IMR-90 (cell line): ENCODE results near the gene JMJD6. TPM values are rescaled to one million over a fixed set of nuclear protein-coding genes. Genes with fewer than 3 reads are reported as not detected.
A peak's percentile ranks its signal among the peaks of the same experiment; 100 is the strongest.

Experiments used
- ATAC-seq: fragments of 200-7000 bp; cut with Tn5 transposase; 2 replicates; pipeline ENCODE4 v1.9.1; 2020; ENCODE audit warnings: low read depth, mild to moderate bottlenecking, moderate library complexity
- BruUV-seq: library from RNA; stranded (reverse); fragments of 400-500 nt; replicated peaks from 2 replicates; lab custom pipeline; 2021; lab: Mats Ljungman, UMichigan
- CTCF ChIA-PET: fragments of 300-600 bp; formaldehyde crosslinking; extraction: SDS; loops from one replicate; lab custom pipeline; 2021; ENCODE audit warnings: antibody characterized with exemption; lab: Yijun Ruan, JAX
- POLR2A ChIA-PET: fragments of 300-600 bp; sonication (Branson Sonifier 250); formaldehyde crosslinking; loops from one replicate; lab custom pipeline; 2022; ENCODE audit warnings: antibody characterized with exemption; ENCODE audit not compliant: unreplicated experiment; lab: Charles Lee
- DNase-seq: peaks from one replicate; pipeline ENCODE4 v3.0.0; 2013
- H2AFZ ChIP-seq: replicated peaks from 2 replicates; pipeline ENCODE3; 2013; ENCODE audit warnings: low read length, mild to moderate bottlenecking; ENCODE audit not compliant: poor library complexity
- H2AK5ac ChIP-seq: 2 replicates; pipeline ENCODE4 v1.6.1; 2013; ENCODE audit warnings: low read depth, low read length, inconsistent platforms
- H2AK9ac ChIP-seq: replicated peaks from 2 replicates; pipeline ENCODE3; 2013; ENCODE audit warnings: mild to moderate bottlenecking, low read depth, low read length, moderate library complexity; ENCODE audit not compliant: poor library complexity
- H2BK120ac ChIP-seq: 2 replicates; pipeline ENCODE4 v1.6.1; 2013; ENCODE audit warnings: low read depth, low read length, inconsistent platforms
- H2BK15ac ChIP-seq: 3 replicates; pipeline ENCODE4 v1.6.1; 2013; ENCODE audit warnings: low read depth, low read length, inconsistent platforms
- H2BK20ac ChIP-seq: 2 replicates; pipeline ENCODE4 v1.6.1; 2013; ENCODE audit warnings: low read depth, mild to moderate bottlenecking, inconsistent platforms, low read length, moderate library complexity
- H2BK5ac ChIP-seq: 2 replicates; pipeline ENCODE4 v1.6.1; 2013; ENCODE audit warnings: mild to moderate bottlenecking, low read depth, low read length, inconsistent platforms; ENCODE audit not compliant: poor library complexity, severe bottlenecking
- H3K14ac ChIP-seq: replicated peaks from 2 replicates; pipeline ENCODE4 v1.6.1; 2013; ENCODE audit warnings: low read depth, low read length, inconsistent platforms
- H3K18ac ChIP-seq: 2 replicates; pipeline ENCODE4 v1.6.1; 2013; ENCODE audit warnings: low read depth, low read length, control low read depth
- H3K23ac ChIP-seq: 2 replicates; pipeline ENCODE4 v1.6.1; 2013; ENCODE audit warnings: low read depth, low read length, inconsistent platforms
- H3K27ac ChIP-seq: 2 replicates; pipeline ENCODE4 v1.5.1; 2013; ENCODE audit warnings: mild to moderate bottlenecking, control low read depth, low read length; ENCODE audit not compliant: insufficient read depth
- H3K27me3 ChIP-seq: 2 replicates; pipeline ENCODE4 v1.6.1; 2013; ENCODE audit warnings: low read length; ENCODE audit not compliant: control insufficient read depth, insufficient read depth
- H3K36me3 ChIP-seq: 2 replicates; pipeline ENCODE4 v1.6.1; 2013; ENCODE audit warnings: low read length, mixed read lengths; ENCODE audit not compliant: control insufficient read depth, insufficient read depth
- H3K4ac ChIP-seq: 2 replicates; pipeline ENCODE4 v1.6.1; 2013; ENCODE audit warnings: low read depth, low read length, inconsistent platforms
- H3K4me1 ChIP-seq: 2 replicates; pipeline ENCODE4 v1.6.1; 2013; ENCODE audit warnings: low read length, mixed read lengths; ENCODE audit not compliant: control insufficient read depth, insufficient read depth
- H3K4me2 ChIP-seq: 2 replicates; pipeline ENCODE4 v1.6.1; 2013; ENCODE audit warnings: low read depth, mild to moderate bottlenecking, control low read depth, low read length, moderate library complexity
- H3K4me3 ChIP-seq: 2 replicates; pipeline ENCODE4 v1.5.1; 2013; ENCODE audit warnings: low read depth, mild to moderate bottlenecking, control low read depth, low read length, moderate library complexity; ENCODE audit not compliant: insufficient read depth
- H3K56ac ChIP-seq: 2 replicates; pipeline ENCODE4 v1.6.1; 2013; ENCODE audit warnings: low read length, inconsistent platforms; ENCODE audit not compliant: insufficient read depth; ENCODE audit errors: extremely low read depth
- H3K79me1 ChIP-seq, 2 experiments: 2 replicates each; pipeline ENCODE4 v1.6.1; 2013; ENCODE audit warnings: low read length in 2 of 2, inconsistent platforms in 1 of 2, low read depth in 1 of 2
- H3K9ac ChIP-seq: 2 replicates; pipeline ENCODE4 v1.6.1; 2013; ENCODE audit warnings: low read depth, low read length, control low read depth
- H3K9me1 ChIP-seq: 2 replicates; pipeline ENCODE4 v1.6.1; 2013; ENCODE audit warnings: low read length, inconsistent platforms; ENCODE audit not compliant: insufficient read depth
- H3K9me3 ChIP-seq: 2 replicates; pipeline ENCODE4 v1.6.1; 2013; ENCODE audit warnings: low read length; ENCODE audit not compliant: control insufficient read depth, insufficient read depth
- H4K20me1 ChIP-seq: 2 replicates; pipeline ENCODE4 v1.6.1; 2013; ENCODE audit warnings: low read length, inconsistent platforms; ENCODE audit not compliant: insufficient read depth
- H4K5ac ChIP-seq: 2 replicates; pipeline ENCODE4 v1.6.1; 2013; ENCODE audit warnings: mild to moderate bottlenecking, low read depth, low read length, control low read depth
- H4K8ac ChIP-seq, 2 experiments: 2 replicates each; pipeline ENCODE4 v1.6.1; 2013; ENCODE audit warnings: low read depth in 2 of 2, low read length in 2 of 2, control low read depth in 1 of 2, inconsistent platforms in 1 of 2
- H4K91ac ChIP-seq: 2 replicates; pipeline ENCODE4 v1.6.1; 2013; ENCODE audit warnings: low read depth, low read length, inconsistent platforms; ENCODE audit not compliant: insufficient read depth
- BHLHE40 ChIP-seq: fragments of 150-350 bp; IDR thresholded peaks from 2 replicates; pipeline ENCODE4 v1.6.1; 2016; ENCODE audit warnings: mild to moderate bottlenecking, low read depth, low read length
- CEBPB ChIP-seq: IDR thresholded peaks from 2 replicates; pipeline ENCODE4 v1.6.1; 2012; ENCODE audit warnings: low read depth, low read length, improper control_type of control experiment
- CHD1 ChIP-seq: IDR thresholded peaks from 2 replicates; pipeline ENCODE4 v1.6.1; 2012; ENCODE audit warnings: low read depth, low read length, improper control_type of control experiment
- MAFK ChIP-seq: IDR thresholded peaks from 2 replicates; pipeline ENCODE4 v1.6.1; 2012; ENCODE audit warnings: low read depth, low read length, improper control_type of control experiment
- MAZ ChIP-seq: IDR thresholded peaks from 2 replicates; pipeline ENCODE4 v1.6.1; 2012; ENCODE audit warnings: low read depth, mild to moderate bottlenecking, low read length, improper control_type of control experiment, moderate library complexity, borderline replicate concordance
- POLR2A ChIP-seq: IDR thresholded peaks from 2 replicates; pipeline ENCODE4 v1.6.1; 2012; ENCODE audit warnings: mild to moderate bottlenecking, low read depth, low read length
- RAD21 ChIP-seq: IDR thresholded peaks from 2 replicates; pipeline ENCODE4 v1.6.1; 2012; ENCODE audit warnings: low read length, improper control_type of control experiment
- RFX5 ChIP-seq: IDR thresholded peaks from 2 replicates; pipeline ENCODE4 v1.8.0; 2012; ENCODE audit warnings: low read depth, mild to moderate bottlenecking, low read length, moderate library complexity
- SMC3 ChIP-seq: fragments of 150-350 bp; IDR thresholded peaks from 2 replicates; pipeline ENCODE4 v1.6.1; 2016; ENCODE audit warnings: low read depth, mild to moderate bottlenecking, antibody characterized with exemption, low read length, moderate library complexity
- USF2 ChIP-seq: fragments of 150-350 bp; IDR thresholded peaks from 2 replicates; pipeline ENCODE4 v1.6.1; 2017; ENCODE audit warnings: mild to moderate bottlenecking, antibody characterized with exemption, low read length, low read depth
- WGBS, 2 experiments: methylation state at CpG; one replicate each; pipeline versions ENCODE4 v1.1.5 to v1.1.7; 2013; ENCODE audit warnings: missing lambda C conversion rate in 2 of 2; ENCODE audit not compliant: insufficient read length in 1 of 2; ENCODE audit errors: extremely low coverage in 2 of 2; 5-methylcytosine and 5-hydroxymethylcytosine counted together
- dilution Hi-C: fragments of 300-500 bp; cut with HindIII; formaldehyde crosslinking; loops from one replicate; pipeline ENCODE4 v1.14.3; 2018; ENCODE audit warnings: low sequenced_read_pairs; ENCODE audit not compliant: unreplicated experiment
- in situ Hi-C: fragments of 300-500 bp; cut with MboI; formaldehyde crosslinking; loops from 3 replicates; pipeline ENCODE4 v1.14.3; 2019; ENCODE audit warnings: low sequenced_read_pairs, inconsistent platforms, mixed read lengths
- intact Hi-C: fragments of 100-400 bp; cut with micrococcal nuclease; formaldehyde crosslinking; loops from 2 replicates; pipeline ENCODE4 v1.10.0; 2022
- polyA plus RNA-seq, 3 experiments: library from polyadenylated mRNA; depleted of rRNA; stranded (reverse); fragments of >200 nt; gene quantifications; 2 replicates each; pipeline ENCODE4 v1.2.3, GENCODE V29; 2012; ENCODE audit warnings: low replicate concordance in 1 of 3
- total RNA-seq: library from RNA; depleted of rRNA; stranded (reverse); fragments of >200 nt; gene quantifications from 2 replicates; pipeline ENCODE4 v1.2.3, GENCODE V29; 2012
- TF ChIP-seq, protein P1 (sequence below): fragments of 150-350 bp; IDR thresholded peaks from 2 replicates; pipeline ENCODE4 v1.6.1; 2016; ENCODE audit warnings: low read depth, mild to moderate bottlenecking, low read length, moderate library complexity, borderline replicate concordance
- TF ChIP-seq, protein P2 (sequence below): conservative IDR thresholded peaks from 2 replicates; pipeline ENCODE4 v1.5.1; 2012; ENCODE audit warnings: mild to moderate bottlenecking, low read depth, low read length, improper control_type of control experiment

JMJD6 gene
- total and polyA plus RNA-seq, 2 of the 4 experiments (the other 2 are of a cell fraction) = 24.4 to 33.7 TPM

- Histone ChIP-seq H2BK20ac (no peak within 1 kb of the TSS), H2BK120ac (peak within 1 kb of the TSS; percentile 67; the same call in 1 of the 2 replicates), H3K18ac (peak within 1 kb of the TSS; percentile 70; the same call in 1 of the 2 replicates), H3K9ac (peak within 1 kb of the TSS; percentile 94), H3K23ac (peak within 1 kb of the TSS; percentile 88), H3K27ac (peak within 1 kb of the TSS; percentile 95), H3K4me2 (peak within 1 kb of the TSS; percentile 92), H2BK15ac (peak within 1 kb of the TSS; percentile 34; the same call in 1 of the 3 replicates), H2BK5ac (peak within 1 kb of the TSS; percentile 94), H3K4me3 (peak within 1 kb of the TSS; percentile 81), H3K36me3 (peaks cover 24% of the 10 kb centered on the region), H3K4me1 (peaks cover 6% of the 10 kb centered on the region), H3K79me1 (peaks cover 17 to 63% of the 10 kb centered on the region in 2 experiments), H3K4ac (peak within 1 kb of the TSS; percentile 95), H4K5ac (peak within 1 kb of the TSS; percentile 55), H3K9me3 (no peaks in the 10 kb centered on the region), H3K27me3 (no peaks in the 10 kb centered on the region), H3K56ac (peak within 1 kb of the TSS; percentile 89), H2AK5ac (peak within 1 kb of the TSS; percentile 93), H3K14ac (peak within 1 kb of the TSS; percentile 94), H4K91ac (peak within 1 kb of the TSS; percentile 95), H2AK9ac (peak within 1 kb of the TSS; percentile 100), H4K8ac (peak within 1 kb of the TSS; percentile 68 to 92), H4K20me1 (peaks cover 36% of the 10 kb centered on the region), H2AFZ (peak within 1 kb of the TSS; percentile 97), H3K9me1 (0 out of 2 replicates have a peak, but pooled peaks cover 2% of the 10 kb centered on the region)
- CTCF ChIA-PET = interaction anchor here (0.6 kb wide), 1 partner anchor 31 kb away, joined by 3 read pairs; no protein-coding TSS in a partner anchor
- WGBS, 2 experiments = 5% methylated on average over 12 of the region's 71 CpGs; no CpG with 5 or more reads in 1 of the 2 experiments
- POLR2A ChIA-PET = interaction anchor here (0.6 to 0.9 kb wide), 2 partner anchors 10 to 134 kb away, joined by 3 read pairs; no protein-coding TSS in a partner anchor
- in situ Hi-C loops (no loop called here), intact Hi-C loops (loop anchor here (1.0 to 2.0 kb wide), 3 partner anchors 8 to 340 kb away; no protein-coding TSS in a partner anchor), dilution Hi-C loops (no loop called here)
- peak; percentile 52 for ATAC-seq
- TSS peak; percentile 62 for BruUV-seq
- DNase-seq = peak; percentile 77
- TF ChIP-seq RAD21 (peak; percentile 45), MAZ (peak; percentile 51; the same call in 1 of the 2 replicates), POLR2A (peak; percentile 93), MAFK (no peak), SMC3 (peak; percentile 41; the same call in 1 of the 2 replicates), USF2 (peak; percentile 65; the same call in 1 of the 2 replicates), CEBPB (no peak), CHD1 (peak; percentile 88; the same call in 1 of the 2 replicates), BHLHE40 (peak; percentile 94), RFX5 (no peak)
- TF ChIP-seq, protein P1, sequence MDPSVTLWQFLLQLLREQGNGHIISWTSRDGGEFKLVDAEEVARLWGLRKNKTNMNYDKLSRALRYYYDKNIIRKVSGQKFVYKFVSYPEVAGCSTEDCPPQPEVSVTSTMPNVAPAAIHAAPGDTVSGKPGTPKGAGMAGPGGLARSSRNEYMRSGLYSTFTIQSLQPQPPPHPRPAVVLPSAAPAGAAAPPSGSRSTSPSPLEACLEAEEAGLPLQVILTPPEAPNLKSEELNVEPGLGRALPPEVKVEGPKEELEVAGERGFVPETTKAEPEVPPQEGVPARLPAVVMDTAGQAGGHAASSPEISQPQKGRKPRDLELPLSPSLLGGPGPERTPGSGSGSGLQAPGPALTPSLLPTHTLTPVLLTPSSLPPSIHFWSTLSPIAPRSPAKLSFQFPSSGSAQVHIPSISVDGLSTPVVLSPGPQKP = no peak
- TF ChIP-seq, protein P2, sequence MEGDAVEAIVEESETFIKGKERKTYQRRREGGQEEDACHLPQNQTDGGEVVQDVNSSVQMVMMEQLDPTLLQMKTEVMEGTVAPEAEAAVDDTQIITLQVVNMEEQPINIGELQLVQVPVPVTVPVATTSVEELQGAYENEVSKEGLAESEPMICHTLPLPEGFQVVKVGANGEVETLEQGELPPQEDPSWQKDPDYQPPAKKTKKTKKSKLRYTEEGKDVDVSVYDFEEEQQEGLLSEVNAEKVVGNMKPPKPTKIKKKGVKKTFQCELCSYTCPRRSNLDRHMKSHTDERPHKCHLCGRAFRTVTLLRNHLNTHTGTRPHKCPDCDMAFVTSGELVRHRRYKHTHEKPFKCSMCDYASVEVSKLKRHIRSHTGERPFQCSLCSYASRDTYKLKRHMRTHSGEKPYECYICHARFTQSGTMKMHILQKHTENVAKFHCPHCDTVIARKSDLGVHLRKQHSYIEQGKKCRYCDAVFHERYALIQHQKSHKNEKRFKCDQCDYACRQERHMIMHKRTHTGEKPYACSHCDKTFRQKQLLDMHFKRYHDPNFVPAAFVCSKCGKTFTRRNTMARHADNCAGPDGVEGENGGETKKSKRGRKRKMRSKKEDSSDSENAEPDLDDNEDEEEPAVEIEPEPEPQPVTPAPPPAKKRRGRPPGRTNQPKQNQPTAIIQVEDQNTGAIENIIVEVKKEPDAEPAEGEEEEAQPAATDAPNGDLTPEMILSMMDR = peak; percentile 65
Measured at GRCh38 chr17:76726776-76727718, 641 bp upstream of the JMJD6 start, which contains the start of gene METTL23. TSS of gene METTL23 (plus strand) at chr17:76726839. CDS start at chr17:76729711, 2,872 bp downstream.
